A673 (cell line): Measurements from ENCODE around the gene PGRMC2. TPM values are rescaled to one million over a fixed set of nuclear protein-coding genes. Genes with fewer than 3 reads are reported as not detected.

Source experiments
- BruUV-seq: library from RNA; stranded (reverse); fragments of 400-500 nt; replicated peaks from 2 replicates; lab custom pipeline; 2021; lab: Mats Ljungman, UMichigan
- CTCF ChIA-PET: fragments of 300-600 bp; sonication (Branson Sonifier 250); formaldehyde crosslinking; loops from one replicate; lab custom pipeline; 2022; ENCODE audit warnings: antibody characterized with exemption; lab: Charles Lee
- POLR2A ChIA-PET: fragments of 300-600 bp; sonication (Branson Sonifier 250); formaldehyde crosslinking; loops from one replicate; lab custom pipeline; 2022; ENCODE audit warnings: antibody characterized with exemption; ENCODE audit not compliant: low non-redundant PET; lab: Charles Lee
- DNase-seq: peaks from one replicate; pipeline ENCODE4 v3.0.0-alpha.2; 2015; ENCODE audit warnings: low spot score
- H3K27ac ChIP-seq: fragments of 200-600 bp; sonication (generic); 2 replicates; pipeline ENCODE4 v1.5.1; 2016; ENCODE audit warnings: mixed run types, low read depth, mild to moderate bottlenecking, mixed read lengths, antibody characterized with exemption, low read length; ENCODE audit not compliant: poor library complexity, severe bottlenecking
- H3K27me3 ChIP-seq: fragments of 200-600 bp; sonication (generic); replicated peaks from 2 replicates; pipeline ENCODE4 v1.6.1; 2017; ENCODE audit warnings: mixed run types, low read depth, mild to moderate bottlenecking, mixed read lengths, antibody characterized with exemption, low read length; ENCODE audit not compliant: insufficient read depth, poor library complexity
- H3K36me3 ChIP-seq: fragments of 200-600 bp; sonication (generic); 2 replicates; pipeline ENCODE4 v1.6.1; 2016; ENCODE audit warnings: mixed run types, mild to moderate bottlenecking, mixed read lengths, antibody characterized with exemption, low read length; ENCODE audit not compliant: insufficient read depth, poor library complexity, severe bottlenecking
- H3K4me1 ChIP-seq: fragments of 200-600 bp; sonication (generic); 2 replicates; pipeline ENCODE4 v1.6.1; 2017; ENCODE audit warnings: mixed run types, mild to moderate bottlenecking, mixed read lengths, antibody characterized with exemption, low read length; ENCODE audit not compliant: insufficient read depth, poor library complexity, severe bottlenecking
- H3K4me3 ChIP-seq: fragments of 200-600 bp; sonication (generic); 2 replicates; pipeline ENCODE4 v1.5.1; 2016; ENCODE audit warnings: low read depth, mixed run types, mild to moderate bottlenecking, mixed read lengths, low read length; ENCODE audit not compliant: poor library complexity, severe bottlenecking
- H3K9me3 ChIP-seq: fragments of 200-600 bp; sonication (generic); 2 replicates; pipeline ENCODE4 v1.6.1; 2016; ENCODE audit warnings: mixed run types, low read depth, mild to moderate bottlenecking, mixed read lengths, antibody characterized with exemption, low read length; ENCODE audit not compliant: poor library complexity, severe bottlenecking
- EZH2 ChIP-seq: fragments of 200-600 bp; sonication (generic); IDR thresholded peaks from 2 replicates; pipeline ENCODE4 v1.6.1; 2017; ENCODE audit warnings: borderline replicate concordance, low read depth, mild to moderate bottlenecking, mixed read lengths, antibody characterized with exemption, low read length; ENCODE audit not compliant: poor library complexity, severe bottlenecking
- intact Hi-C: fragments of 100-400 bp; cut with micrococcal nuclease; formaldehyde crosslinking; loops from one replicate; pipeline ENCODE4 v1.10.0; 2022; ENCODE audit not compliant: unreplicated experiment
- total RNA-seq: library from RNA; stranded (reverse); gene quantifications from 2 replicates; pipeline ENCODE4 v1.2.3, GENCODE V29; 2021
- TF ChIP-seq, protein P1 (sequence below): fragments of 300-800, 200-600 bp; sonication (generic); conservative IDR thresholded peaks from 2 replicates; pipeline ENCODE4 v1.5.1; 2017; ENCODE audit warnings: low read depth, mild to moderate bottlenecking, antibody characterized with exemption, low read length, moderate library complexity, mixed read lengths

PGRMC2 gene
- total RNA-seq, 1 experiment from 2014 or later = 51.7 TPM

GRCh38 chr4:128295255-128295654 is 7.6 kb upstream of the PGRMC2 start:
- TF ChIP-seq, protein P1, sequence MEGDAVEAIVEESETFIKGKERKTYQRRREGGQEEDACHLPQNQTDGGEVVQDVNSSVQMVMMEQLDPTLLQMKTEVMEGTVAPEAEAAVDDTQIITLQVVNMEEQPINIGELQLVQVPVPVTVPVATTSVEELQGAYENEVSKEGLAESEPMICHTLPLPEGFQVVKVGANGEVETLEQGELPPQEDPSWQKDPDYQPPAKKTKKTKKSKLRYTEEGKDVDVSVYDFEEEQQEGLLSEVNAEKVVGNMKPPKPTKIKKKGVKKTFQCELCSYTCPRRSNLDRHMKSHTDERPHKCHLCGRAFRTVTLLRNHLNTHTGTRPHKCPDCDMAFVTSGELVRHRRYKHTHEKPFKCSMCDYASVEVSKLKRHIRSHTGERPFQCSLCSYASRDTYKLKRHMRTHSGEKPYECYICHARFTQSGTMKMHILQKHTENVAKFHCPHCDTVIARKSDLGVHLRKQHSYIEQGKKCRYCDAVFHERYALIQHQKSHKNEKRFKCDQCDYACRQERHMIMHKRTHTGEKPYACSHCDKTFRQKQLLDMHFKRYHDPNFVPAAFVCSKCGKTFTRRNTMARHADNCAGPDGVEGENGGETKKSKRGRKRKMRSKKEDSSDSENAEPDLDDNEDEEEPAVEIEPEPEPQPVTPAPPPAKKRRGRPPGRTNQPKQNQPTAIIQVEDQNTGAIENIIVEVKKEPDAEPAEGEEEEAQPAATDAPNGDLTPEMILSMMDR = no peak
- no peak for TF ChIP-seq EZH2
- intact Hi-C loops = no loop called here
- POLR2A ChIA-PET = no interaction called here
- H3K4me3 ChIP-seq = no peak overlapping the region
- no peaks in the 10 kb centered on the region for H3K36me3 ChIP-seq
- peaks cover 4% of the 10 kb centered on the region for H3K4me1 ChIP-seq
- no peaks in the 10 kb centered on the region for H3K9me3 ChIP-seq
- CTCF ChIA-PET = no interaction called here
- no TSS peak for BruUV-seq
- DNase-seq = no peak
- no peak overlapping the region for H3K27ac ChIP-seq
- no peaks in the 10 kb centered on the region for H3K27me3 ChIP-seq

GRCh38 chr4:128294464-128294863 is 6.9 kb upstream of the PGRMC2 start:
- no peak overlapping the region for H3K4me3 ChIP-seq
- H3K36me3 ChIP-seq = no peaks in the 10 kb centered on the region
- no TSS peak for BruUV-seq
- no peaks in the 10 kb centered on the region for H3K27me3 ChIP-seq
- H3K27ac ChIP-seq = no peak overlapping the region
- intact Hi-C loops = no loop called here
- CTCF ChIA-PET = no interaction called here
- no peaks in the 10 kb centered on the region for H3K9me3 ChIP-seq
- H3K4me1 ChIP-seq = peaks cover 4% of the 10 kb centered on the region
- no peak for DNase-seq
- TF ChIP-seq, protein P1 = no peak
- TF ChIP-seq EZH2 = no peak
- POLR2A ChIA-PET = no interaction called here

DNA sequence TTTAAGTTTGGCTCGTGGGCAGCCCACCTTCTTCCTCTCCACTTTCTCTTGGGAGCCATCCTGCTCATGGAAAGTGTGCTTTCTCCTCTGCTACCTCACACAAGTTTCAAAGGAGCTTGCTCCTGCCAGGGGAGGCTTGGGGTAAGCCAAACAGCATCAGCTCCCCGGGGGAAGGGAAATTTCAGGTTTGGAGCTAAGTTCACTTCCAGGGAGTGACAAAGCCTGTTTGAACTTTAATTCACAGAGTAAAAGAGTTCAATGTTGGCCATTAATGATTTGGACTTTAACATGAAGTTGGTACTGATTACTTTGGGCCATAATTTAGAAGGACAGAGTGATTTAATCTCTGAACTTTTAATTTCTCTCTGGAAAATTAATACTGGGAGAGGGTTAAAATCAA is 4.7 kb upstream of the PGRMC2 start:
- CTCF ChIA-PET = no interaction called here
- no TSS peak for BruUV-seq
- intact Hi-C loops = no loop called here
- no peaks in the 10 kb centered on the region for H3K9me3 ChIP-seq
- H3K4me1 ChIP-seq = peaks cover 2% of the 10 kb centered on the region
- H3K36me3 ChIP-seq = no peaks in the 10 kb centered on the region
- POLR2A ChIA-PET = no interaction called here
- no peak for DNase-seq
- no peak overlapping the region for H3K27ac ChIP-seq
- no peaks in the 10 kb centered on the region for H3K27me3 ChIP-seq
- no peak overlapping the region for H3K4me3 ChIP-seq
- no peak for TF ChIP-seq EZH2
- TF ChIP-seq, protein P1 = no peak
